GM18870 (cell line): ENCODE results near the gene DENND1A.
"Not testable (repeated sequence)": the region's sequence is repeated elsewhere in the genome, so short reads cannot be mapped to it uniquely, and the experiment has no call there.

Experiments used
- ATAC-seq: cut with Tn5 transposase; IDR thresholded peaks from one replicate; pipeline ENCODE4 v1.9.1; 2021; ENCODE audit warnings: moderate library complexity; ENCODE audit not compliant: unreplicated experiment

Gene DENND1A

DNA sequence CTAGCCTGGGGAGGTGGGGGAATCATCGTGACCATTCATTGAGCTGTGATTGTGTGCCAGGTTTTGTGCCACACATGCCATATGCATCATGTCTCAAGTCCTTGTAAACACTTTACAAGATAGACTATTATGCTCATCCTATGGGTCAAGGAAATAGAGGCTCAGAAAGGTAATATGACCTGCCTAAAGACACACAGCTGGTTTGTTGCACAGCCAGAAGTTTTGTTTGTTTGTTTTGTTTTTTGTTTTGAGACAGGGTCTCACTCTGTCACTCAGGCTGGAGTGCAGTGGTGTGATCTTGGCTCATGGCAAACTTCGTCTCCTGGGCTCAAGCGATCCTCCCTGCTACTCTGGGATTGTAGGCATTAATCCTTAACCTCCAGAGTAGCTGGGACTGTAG, 595.3 kb downstream of the DENND1A start:
- ATAC-seq, result no peak

DNA sequence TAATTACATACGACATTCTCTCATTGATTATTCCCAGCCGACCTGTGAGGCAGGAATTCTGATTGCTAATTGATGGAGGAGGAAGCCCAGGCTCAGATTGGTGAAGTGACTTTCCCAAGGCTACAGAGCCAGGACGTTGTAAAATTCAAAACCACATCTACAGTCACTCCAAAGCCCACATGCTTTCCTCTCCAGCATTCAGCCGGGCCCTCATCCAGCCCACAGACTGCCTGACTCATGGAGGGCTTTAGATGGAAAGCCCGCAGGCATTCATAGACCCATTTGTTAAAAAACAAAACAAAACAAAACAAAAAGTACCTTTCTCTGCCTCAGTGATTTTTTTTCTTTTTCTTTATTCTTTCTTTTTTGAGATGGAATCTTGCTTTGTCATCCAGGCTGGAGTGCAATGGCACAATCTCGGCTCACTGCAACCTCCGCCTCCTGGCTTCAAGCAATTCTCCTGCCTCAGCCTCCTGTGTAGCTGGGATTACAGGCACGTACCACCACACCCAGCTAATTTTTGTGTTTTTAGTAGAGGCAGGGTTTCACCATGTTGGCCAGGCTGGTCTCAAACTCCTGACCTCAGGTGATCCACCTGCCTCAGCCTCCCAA, 596.8 kb downstream of the DENND1A start:
- not testable (repeated sequence) for ATAC-seq

DNA sequence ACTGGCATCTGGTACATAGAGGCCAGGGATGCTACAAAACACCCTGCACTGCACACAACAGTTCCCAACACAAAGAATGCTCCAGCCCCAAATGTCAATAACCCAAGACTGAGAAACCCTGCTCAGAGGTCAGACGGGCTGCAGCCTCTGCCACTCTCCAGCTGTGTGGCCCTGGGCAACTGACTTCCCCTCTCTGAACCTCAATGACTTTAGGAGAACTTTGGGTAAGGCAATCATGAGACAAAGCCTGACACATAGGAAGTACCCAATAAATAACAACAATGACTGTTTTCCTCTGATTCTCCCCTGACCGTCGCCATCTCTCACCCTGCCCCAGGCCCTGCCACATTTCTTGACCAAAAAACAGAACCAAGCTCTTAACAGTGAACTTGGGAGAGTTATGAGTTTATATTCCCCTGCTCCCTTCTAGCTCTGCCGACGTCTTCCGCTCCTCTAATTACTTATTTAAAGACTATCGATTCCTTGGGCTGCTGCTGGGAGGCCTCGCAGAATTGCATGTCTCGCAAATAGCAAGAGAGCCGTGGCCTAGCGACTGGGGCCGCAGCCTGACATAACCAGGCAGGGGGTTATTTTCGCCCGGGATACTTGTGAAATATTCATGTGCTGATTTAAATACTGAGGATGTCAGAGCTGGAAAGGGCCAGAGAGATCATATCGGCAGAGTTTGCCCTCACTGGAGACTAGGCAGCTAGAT, 598.4 kb downstream of the DENND1A start:
- ATAC-seq, result no peak
